ENCODE measurements around the gene RFNG. TPM values are rescaled to one million over a fixed set of nuclear protein-coding genes. Genes with fewer than 3 reads are reported as not detected.

RFNG gene
- total and polyA plus RNA-seq, 10 of the 15 experiments (the other 5 are each of a cell fraction or from before 2014, with no cell fraction given), result 0.10 to 19.6 (median 6.2) TPM

DNA sequence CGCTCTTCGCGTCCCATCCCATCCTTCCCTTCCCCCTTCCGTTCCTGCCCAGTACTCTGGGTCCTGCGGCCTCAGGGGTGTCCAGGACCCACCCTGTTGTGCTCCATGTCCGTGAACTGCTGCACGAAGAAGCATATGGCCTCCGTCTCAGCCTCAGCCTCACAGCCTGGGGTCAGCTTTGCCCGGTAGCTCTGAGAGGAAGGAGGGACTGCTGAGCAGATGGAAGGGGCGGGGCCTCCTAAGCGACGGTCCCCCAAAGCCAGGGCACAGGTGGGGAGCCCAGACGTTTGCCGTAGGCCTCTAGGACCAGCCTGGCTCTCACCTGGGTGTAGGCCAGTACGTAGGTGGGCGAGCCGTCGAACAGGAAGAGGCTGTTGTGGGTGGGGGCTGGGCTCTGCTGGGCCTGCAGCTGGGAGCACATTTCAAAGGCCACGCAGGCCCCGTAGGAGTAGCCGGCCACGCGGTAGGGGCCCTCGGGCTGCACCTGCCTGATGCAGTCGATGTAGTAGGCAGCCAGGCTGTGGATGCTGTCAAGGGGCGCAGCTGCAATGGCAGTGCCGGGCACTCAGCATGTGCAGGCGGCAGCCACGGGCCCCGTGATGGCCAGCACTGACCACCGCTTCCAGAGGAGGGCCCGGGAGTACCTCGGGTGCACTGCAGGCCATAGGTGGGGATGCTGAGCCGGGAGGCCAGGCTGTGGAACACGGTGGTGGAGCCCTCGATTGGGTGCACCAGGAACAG, 28.6 kb upstream of the RFNG start:
- no TSS peak for BruUV-seq (replicated peaks)
- DNase-seq (ENCODE audit: low read depth, low spot score), result no peak
- intact Hi-C loops (cut with micrococcal nuclease; ENCODE audit: unreplicated experiment), result no loop called here

More for the DNA sequence above, 28.6 kb upstream of the RFNG start:
- ATAC-seq (no peak), FAIRE-seq (no peak)
- no peaks in the 10 kb centered on the region for H4K20me1 ChIP-seq (ENCODE audit: control insufficient read depth, insufficient read depth)
- ChIA-PET SMC1A (ENCODE audit: uncharacterized antibody, unreplicated experiment) (no interaction called here), CTCF (no interaction called here), POLR2A (no interaction called here), RAD21 (ENCODE audit: unreplicated experiment) (no interaction called here)
- 91% methylated on average over 35 of the region's 36 CpGs for WGBS (ENCODE audit: insufficient coverage, insufficient replicate concordance, low lambda C conversion rate, missing lambda C conversion rate)
- no peaks in the 10 kb centered on the region for H3K9me3 ChIP-seq (replicated peaks; ENCODE audit: control insufficient read depth, insufficient read depth, low read length)
- H3K27me3 ChIP-seq (replicated peaks in 1 of 2; ENCODE audit: control insufficient read depth in 2 of 2, insufficient read depth in 2 of 2, low read length in 1 of 2), result no peaks in the 10 kb centered on the region
- no peaks in the 10 kb centered on the region for H3K79me2 ChIP-seq (ENCODE audit: control insufficient read depth, insufficient read depth, low read length)
- no peak overlapping the region for H3K9ac ChIP-seq (ENCODE audit: control insufficient read depth, insufficient read depth, low read length)
- H3K4me1 ChIP-seq (ENCODE audit: control insufficient read depth, insufficient read depth, low read length), result no peaks in the 10 kb centered on the region
- no peak overlapping the region for H3K4me3 ChIP-seq
- in situ Hi-C loops (cut with MboI), result no loop called here
- H3K27ac ChIP-seq (ENCODE audit: control insufficient read depth, insufficient read depth), result no peak overlapping the region
- TF ChIP-seq, protein P1, sequence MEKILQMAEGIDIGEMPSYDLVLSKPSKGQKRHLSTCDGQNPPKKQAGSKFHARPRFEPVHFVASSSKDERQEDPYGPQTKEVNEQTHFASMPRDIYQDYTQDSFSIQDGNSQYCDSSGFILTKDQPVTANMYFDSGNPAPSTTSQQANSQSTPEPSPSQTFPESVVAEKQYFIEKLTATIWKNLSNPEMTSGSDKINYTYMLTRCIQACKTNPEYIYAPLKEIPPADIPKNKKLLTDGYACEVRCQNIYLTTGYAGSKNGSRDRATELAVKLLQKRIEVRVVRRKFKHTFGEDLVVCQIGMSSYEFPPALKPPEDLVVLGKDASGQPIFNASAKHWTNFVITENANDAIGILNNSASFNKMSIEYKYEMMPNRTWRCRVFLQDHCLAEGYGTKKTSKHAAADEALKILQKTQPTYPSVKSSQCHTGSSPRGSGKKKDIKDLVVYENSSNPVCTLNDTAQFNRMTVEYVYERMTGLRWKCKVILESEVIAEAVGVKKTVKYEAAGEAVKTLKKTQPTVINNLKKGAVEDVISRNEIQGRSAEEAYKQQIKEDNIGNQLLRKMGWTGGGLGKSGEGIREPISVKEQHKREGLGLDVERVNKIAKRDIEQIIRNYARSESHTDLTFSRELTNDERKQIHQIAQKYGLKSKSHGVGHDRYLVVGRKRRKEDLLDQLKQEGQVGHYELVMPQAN (conservative IDR thresholded peaks at IDR 0.05), result no peak
- no peak for TF ChIP-seq NR2F1 (conservative IDR thresholded peaks at IDR 0.05)
- no peak for TF ChIP-seq SIN3A (IDR thresholded peaks at IDR 0.05; ENCODE audit: low read depth, low read length)
- no peak for TF ChIP-seq MYC (IDR thresholded peaks at IDR 0.05; ENCODE audit: insufficient read depth, insufficient read length, insufficient replicate concordance, low read length, severe bottlenecking)
- TF ChIP-seq MTA2 (IDR thresholded peaks at IDR 0.05; ENCODE audit: low read depth), result no peak
- TF ChIP-seq, protein P2, sequence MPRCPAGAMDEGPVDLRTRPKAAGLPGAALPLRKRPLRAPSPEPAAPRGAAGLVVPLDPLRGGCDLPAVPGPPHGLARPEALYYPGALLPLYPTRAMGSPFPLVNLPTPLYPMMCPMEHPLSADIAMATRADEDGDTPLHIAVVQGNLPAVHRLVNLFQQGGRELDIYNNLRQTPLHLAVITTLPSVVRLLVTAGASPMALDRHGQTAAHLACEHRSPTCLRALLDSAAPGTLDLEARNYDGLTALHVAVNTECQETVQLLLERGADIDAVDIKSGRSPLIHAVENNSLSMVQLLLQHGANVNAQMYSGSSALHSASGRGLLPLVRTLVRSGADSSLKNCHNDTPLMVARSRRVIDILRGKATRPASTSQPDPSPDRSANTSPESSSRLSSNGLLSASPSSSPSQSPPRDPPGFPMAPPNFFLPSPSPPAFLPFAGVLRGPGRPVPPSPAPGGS (IDR thresholded peaks at IDR 0.05; ENCODE audit: borderline replicate concordance, insufficient read depth, low read depth, low read length, poor library complexity, severe bottlenecking), result no peak
- TF ChIP-seq TCF3 (IDR thresholded peaks at IDR 0.05; ENCODE audit: borderline replicate concordance, insufficient read depth, low read depth, low read length), result no peak
- TF ChIP-seq HDGF (IDR thresholded peaks at IDR 0.05), result no peak
- TF ChIP-seq, protein P3, sequence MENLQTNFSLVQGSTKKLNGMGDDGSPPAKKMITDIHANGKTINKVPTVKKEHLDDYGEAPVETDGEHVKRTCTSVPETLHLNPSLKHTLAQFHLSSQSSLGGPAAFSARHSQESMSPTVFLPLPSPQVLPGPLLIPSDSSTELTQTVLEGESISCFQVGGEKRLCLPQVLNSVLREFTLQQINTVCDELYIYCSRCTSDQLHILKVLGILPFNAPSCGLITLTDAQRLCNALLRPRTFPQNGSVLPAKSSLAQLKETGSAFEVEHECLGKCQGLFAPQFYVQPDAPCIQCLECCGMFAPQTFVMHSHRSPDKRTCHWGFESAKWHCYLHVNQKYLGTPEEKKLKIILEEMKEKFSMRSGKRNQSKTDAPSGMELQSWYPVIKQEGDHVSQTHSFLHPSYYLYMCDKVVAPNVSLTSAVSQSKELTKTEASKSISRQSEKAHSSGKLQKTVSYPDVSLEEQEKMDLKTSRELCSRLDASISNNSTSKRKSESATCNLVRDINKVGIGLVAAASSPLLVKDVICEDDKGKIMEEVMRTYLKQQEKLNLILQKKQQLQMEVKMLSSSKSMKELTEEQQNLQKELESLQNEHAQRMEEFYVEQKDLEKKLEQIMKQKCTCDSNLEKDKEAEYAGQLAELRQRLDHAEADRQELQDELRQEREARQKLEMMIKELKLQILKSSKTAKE (IDR thresholded peaks at IDR 0.05; ENCODE audit: low read depth, poor library complexity, severe bottlenecking), result no peak
- no peak for TF ChIP-seq TCF12 (IDR thresholded peaks at IDR 0.05; ENCODE audit: low read depth, low read length)
- H2AFZ ChIP-seq (ENCODE audit: control insufficient read depth, low read depth, low read length), result no peak overlapping the region
- peaks cover 11 to 54% of the 10 kb centered on the region in 2 experiments; a peak in 3 of 4 replicates for H3K36me3 ChIP-seq (ENCODE audit: control insufficient read depth in 2 of 2, insufficient read depth in 2 of 2, low read length in 1 of 2)
- no peak overlapping the region for H3K4me2 ChIP-seq (ENCODE audit: control insufficient read depth, insufficient read depth)
